ENCODE data around the gene PACRG. TPM values are rescaled to one million over a fixed set of nuclear protein-coding genes. Genes with fewer than 3 reads are reported as not detected.

PACRG gene
- total and polyA plus RNA-seq, 2 of the 13 experiments (the other 11 are each of a cell fraction or from before 2014, with no cell fraction given): 0.13 TPM; not detected in 1

DNA sequence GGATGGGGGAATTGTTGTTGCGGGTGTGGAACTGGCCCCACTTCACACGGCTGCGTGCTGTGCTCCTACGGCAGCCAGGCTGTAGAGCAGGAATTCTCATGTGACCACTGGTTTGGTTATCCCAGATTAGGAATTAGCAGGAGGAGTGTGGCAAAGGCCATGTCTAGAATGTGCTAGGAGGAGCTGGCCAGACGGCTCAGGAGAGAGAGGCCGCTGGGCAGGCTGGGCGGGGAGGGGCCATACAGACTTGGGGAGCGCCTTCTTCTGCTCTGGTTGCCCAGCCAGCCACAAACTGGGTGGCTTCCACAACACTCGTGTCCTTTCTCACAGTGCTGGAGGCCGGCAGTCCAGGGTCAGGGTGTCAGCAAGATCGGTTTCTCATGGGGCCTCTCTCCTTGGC, 441.7 kb downstream of the PACRG start (continued):
- TF ChIP-seq, protein P1, sequence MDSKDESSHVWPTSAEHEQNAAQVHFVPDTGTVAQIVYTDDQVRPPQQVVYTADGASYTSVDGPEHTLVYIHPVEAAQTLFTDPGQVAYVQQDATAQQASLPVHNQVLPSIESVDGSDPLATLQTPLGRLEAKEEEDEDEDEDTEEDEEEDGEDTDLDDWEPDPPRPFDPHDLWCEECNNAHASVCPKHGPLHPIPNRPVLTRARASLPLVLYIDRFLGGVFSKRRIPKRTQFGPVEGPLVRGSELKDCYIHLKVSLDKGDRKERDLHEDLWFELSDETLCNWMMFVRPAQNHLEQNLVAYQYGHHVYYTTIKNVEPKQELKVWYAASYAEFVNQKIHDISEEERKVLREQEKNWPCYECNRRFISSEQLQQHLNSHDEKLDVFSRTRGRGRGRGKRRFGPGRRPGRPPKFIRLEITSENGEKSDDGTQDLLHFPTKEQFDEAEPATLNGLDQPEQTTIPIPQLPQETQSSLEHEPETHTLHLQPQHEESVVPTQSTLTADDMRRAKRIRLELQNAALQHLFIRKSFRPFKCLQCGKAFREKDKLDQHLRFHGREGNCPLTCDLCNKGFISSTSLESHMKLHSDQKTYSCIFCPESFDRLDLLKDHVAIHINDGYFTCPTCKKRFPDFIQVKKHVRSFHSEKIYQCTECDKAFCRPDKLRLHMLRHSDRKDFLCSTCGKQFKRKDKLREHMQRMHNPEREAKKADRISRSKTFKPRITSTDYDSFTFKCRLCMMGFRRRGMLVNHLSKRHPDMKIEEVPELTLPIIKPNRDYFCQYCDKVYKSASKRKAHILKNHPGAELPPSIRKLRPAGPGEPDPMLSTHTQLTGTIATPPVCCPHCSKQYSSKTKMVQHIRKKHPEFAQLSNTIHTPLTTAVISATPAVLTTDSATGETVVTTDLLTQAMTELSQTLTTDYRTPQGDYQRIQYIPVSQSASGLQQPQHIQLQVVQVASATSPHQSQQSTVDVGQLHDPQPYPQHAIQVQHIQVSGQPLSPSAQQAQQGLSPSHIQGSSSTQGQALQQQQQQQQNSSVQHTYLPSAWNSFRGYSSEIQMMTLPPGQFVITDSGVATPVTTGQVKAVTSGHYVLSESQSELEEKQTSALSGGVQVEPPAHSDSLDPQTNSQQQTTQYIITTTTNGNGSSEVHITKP (CRISPR knock-in tag; IDR thresholded peaks at IDR 0.05; ENCODE audit: low read depth): no peak
- TF ChIP-seq PPARG (CRISPR knock-in tag; conservative IDR thresholded peaks at IDR 0.05): no peak
- TF ChIP-seq RXRB (CRISPR knock-in tag; IDR thresholded peaks at IDR 0.05; ENCODE audit: borderline replicate concordance): no peak
- TF ChIP-seq ZNF678 (CRISPR knock-in tag; IDR thresholded peaks at IDR 0.05): no peak
- no peak for TF ChIP-seq YEATS4 (CRISPR knock-in tag; IDR thresholded peaks at IDR 0.05; ENCODE audit: borderline replicate concordance)
- TF ChIP-seq, protein P2, sequence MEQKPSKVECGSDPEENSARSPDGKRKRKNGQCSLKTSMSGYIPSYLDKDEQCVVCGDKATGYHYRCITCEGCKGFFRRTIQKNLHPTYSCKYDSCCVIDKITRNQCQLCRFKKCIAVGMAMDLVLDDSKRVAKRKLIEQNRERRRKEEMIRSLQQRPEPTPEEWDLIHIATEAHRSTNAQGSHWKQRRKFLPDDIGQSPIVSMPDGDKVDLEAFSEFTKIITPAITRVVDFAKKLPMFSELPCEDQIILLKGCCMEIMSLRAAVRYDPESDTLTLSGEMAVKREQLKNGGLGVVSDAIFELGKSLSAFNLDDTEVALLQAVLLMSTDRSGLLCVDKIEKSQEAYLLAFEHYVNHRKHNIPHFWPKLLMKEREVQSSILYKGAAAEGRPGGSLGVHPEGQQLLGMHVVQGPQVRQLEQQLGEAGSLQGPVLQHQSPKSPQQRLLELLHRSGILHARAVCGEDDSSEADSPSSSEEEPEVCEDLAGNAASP (CRISPR knock-in tag; IDR thresholded peaks at IDR 0.05; ENCODE audit: borderline replicate concordance): no peak
- TF ChIP-seq, protein P3, sequence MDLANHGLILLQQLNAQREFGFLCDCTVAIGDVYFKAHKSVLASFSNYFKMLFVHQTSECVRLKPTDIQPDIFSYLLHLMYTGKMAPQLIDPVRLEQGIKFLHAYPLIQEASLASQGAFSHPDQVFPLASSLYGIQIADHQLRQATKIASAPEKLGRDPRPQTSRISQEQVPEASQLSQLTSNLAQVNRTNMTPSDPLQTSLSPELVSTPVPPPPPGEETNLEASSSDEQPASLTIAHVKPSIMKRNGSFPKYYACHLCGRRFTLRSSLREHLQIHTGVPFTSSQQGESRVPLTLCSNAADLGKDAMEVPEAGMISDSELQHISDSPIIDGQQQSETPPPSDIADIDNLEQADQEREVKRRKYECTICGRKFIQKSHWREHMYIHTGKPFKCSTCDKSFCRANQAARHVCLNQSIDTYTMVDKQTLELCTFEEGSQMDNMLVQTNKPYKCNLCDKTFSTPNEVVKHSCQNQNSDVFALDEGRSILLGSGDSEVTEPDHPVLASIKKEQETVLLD (CRISPR knock-in tag; IDR thresholded peaks at IDR 0.05; ENCODE audit: low read depth): no peak
